GM23338 (cell line): Measurements from ENCODE around the gene KLHDC9.
"Not testable (repeated sequence)": the region's sequence is repeated elsewhere in the genome, so short reads cannot be mapped to it uniquely, and the experiment has no call there.

Experiments used
- CTCF ChIP-seq, 2 experiments: fragments of 200-600 bp in 1 of 2; sonication (generic) in 1 of 2; conservative IDR thresholded peaks; 2 replicates each; pipeline versions ENCODE4 v1.5.1 to v1.6.1; 2016 to 2017; ENCODE audit warnings: antibody characterized with exemption in 2 of 2, low read depth in 2 of 2, mild to moderate bottlenecking in 2 of 2, moderate library complexity in 1 of 2
- EZH2 ChIP-seq: fragments of 200-600 bp; sonication (generic); IDR thresholded peaks from one replicate; pipeline ENCODE4 v1.8.0; 2017; ENCODE audit warnings: antibody characterized with exemption, mild to moderate bottlenecking, low read depth; ENCODE audit not compliant: unreplicated experiment
- NANOG ChIP-seq: IDR thresholded peaks from 2 replicates; pipeline ENCODE4 v1.6.1; 2016; ENCODE audit warnings: antibody characterized with exemption, borderline replicate concordance

GRCh38 chr1:161115961-161116360 is 17.8 kb downstream of the KLHDC9 start:
- not testable (repeated sequence) for TF ChIP-seq EZH2; NANOG; CTCF (conservative IDR thresholded peaks at IDR 0.05; ENCODE audit: low read depth in 2 of 2)
